ENCODE results near the gene VWF. TPM values are rescaled to one million over a fixed set of nuclear protein-coding genes. Genes with fewer than 3 reads are reported as not detected.
A peak's percentile ranks its signal among the peaks of the same experiment; 100 is the strongest.

VWF gene
- total RNA-seq, 1 experiment from 2014 or later = 0.48 TPM

- no TSS peak for BruUV-seq (replicated peaks)
- ChIA-PET CTCF (no interaction called here), POLR2A (ENCODE audit: unreplicated experiment) (no interaction called here)
- Histone ChIP-seq H2AFZ (no peak overlapping the region), H3F3A (ENCODE audit: insufficient read depth, low read depth) (no peaks in the 10 kb centered on the region), H3K4me1 (replicated peaks; ENCODE audit: insufficient read depth) (no peaks in the 10 kb centered on the region), H3K27me3 (ENCODE audit: insufficient read depth, low read depth) (peaks cover 96% of the 10 kb centered on the region), H3K4me2 (no peak overlapping the region), H3K4me3 (no peak overlapping the region), H3K9me2 (ENCODE audit: insufficient read depth) (no peaks in the 10 kb centered on the region), H3K36me3 (ENCODE audit: low read depth) (no peaks in the 10 kb centered on the region), H4K20me1 (ENCODE audit: insufficient read depth) (no peaks in the 10 kb centered on the region), H3K27ac (no peak overlapping the region), H3K9me3 (ENCODE audit: insufficient read depth, low read depth) (no peaks in the 10 kb centered on the region), H3K79me2 (ENCODE audit: low read depth) (no peaks in the 10 kb centered on the region)
- DNase-seq = no peak
- intact Hi-C loops (cut with micrococcal nuclease; ENCODE audit: unreplicated experiment) = no loop called here
- TF ChIP-seq CTCF (conservative IDR thresholded peaks at IDR 0.05) = peak; percentile 42
- no peak for TF ChIP-seq EZH2 (IDR thresholded peaks at IDR 0.05; ENCODE audit: low read depth)
Observed at GRCh38 chr12:5912437-5913334, 211.8 kb downstream of the VWF start.

- intact Hi-C loops (cut with micrococcal nuclease; ENCODE audit: unreplicated experiment) = no loop called here
- peaks cover 98% of the 10 kb centered on the region for H3K27me3 ChIP-seq (ENCODE audit: insufficient read depth, low read depth)
Observed at GRCh38 chr12:5912011-5912410, 212.5 kb downstream of the VWF start.

More at GRCh38 chr12:5912011-5912410, 212.5 kb downstream of the VWF start:
- no peak overlapping the region for H3K4me3 ChIP-seq
- CTCF ChIA-PET = no interaction called here
- TF ChIP-seq EZH2 (IDR thresholded peaks at IDR 0.05; ENCODE audit: low read depth) = no peak
- TF ChIP-seq CTCF (conservative IDR thresholded peaks at IDR 0.05) = no peak
- H3K4me1 ChIP-seq (replicated peaks; ENCODE audit: insufficient read depth) = no peaks in the 10 kb centered on the region
- no peaks in the 10 kb centered on the region for H3F3A ChIP-seq (ENCODE audit: insufficient read depth, low read depth)
- POLR2A ChIA-PET (ENCODE audit: unreplicated experiment) = no interaction called here
- H3K4me2 ChIP-seq = no peak overlapping the region
- BruUV-seq (replicated peaks) = no TSS peak
- H2AFZ ChIP-seq = no peak overlapping the region
- H3K9me3 ChIP-seq (ENCODE audit: insufficient read depth, low read depth) = no peaks in the 10 kb centered on the region
- H3K36me3 ChIP-seq (ENCODE audit: low read depth) = no peaks in the 10 kb centered on the region
- H4K20me1 ChIP-seq (ENCODE audit: insufficient read depth) = no peaks in the 10 kb centered on the region
- no peak for DNase-seq
- no peaks in the 10 kb centered on the region for H3K9me2 ChIP-seq (ENCODE audit: insufficient read depth)
- H3K79me2 ChIP-seq (ENCODE audit: low read depth) = no peaks in the 10 kb centered on the region
- no peak overlapping the region for H3K27ac ChIP-seq

Measured in PC-9 (cell line).